HCT116 (cell line): ENCODE measurements around the gene COPE.
A peak's percentile ranks its signal among the peaks of the same experiment; 100 is the strongest.

Experiments used
- CEBPB ChIP-seq: IDR thresholded peaks from 2 replicates; pipeline ENCODE4 v1.6.1; 2012; ENCODE audit warnings: low read depth
- CTCF ChIP-seq, 3 experiments: fragments of 200-600 bp in 1 of 3; sonication (generic) in 1 of 3; IDR thresholded peaks in 2 of 3; conservative IDR thresholded peaks in 1 of 3; 2 replicates each; pipeline ENCODE4 v1.5.1; 2012 to 2017; ENCODE audit warnings: low read depth in 2 of 3, low read length in 2 of 3, antibody characterized with exemption in 1 of 3, borderline replicate concordance in 1 of 3, control low read depth in 1 of 3, mild to moderate bottlenecking in 1 of 3, mixed read lengths in 1 of 3, mixed run types in 1 of 3, moderate library complexity in 1 of 3; ENCODE audit not compliant: insufficient read depth in 1 of 3
- EZH2 ChIP-seq: fragments of 200-600 bp; sonication (generic); IDR thresholded peaks from 2 replicates; pipeline ENCODE4 v1.6.1; 2017; ENCODE audit warnings: antibody characterized with exemption, mixed run types
- EZH2phosphoT487 ChIP-seq: fragments of 200-600 bp; IDR thresholded peaks from 2 replicates; pipeline ENCODE4 v1.6.1; 2018; ENCODE audit warnings: antibody characterized with exemption, borderline replicate concordance
- JUND ChIP-seq: IDR thresholded peaks from 2 replicates; pipeline ENCODE4 v1.6.1; 2012
- MAX ChIP-seq: IDR thresholded peaks from 2 replicates; pipeline ENCODE4 v1.6.1; 2012
- POLR2A ChIP-seq: IDR thresholded peaks from 2 replicates; pipeline ENCODE4 v1.7.0; 2011; ENCODE audit warnings: borderline replicate concordance; ENCODE audit not compliant: insufficient read depth, insufficient read length; ENCODE audit errors: extremely low read depth
- REST ChIP-seq: IDR thresholded peaks from 2 replicates; pipeline ENCODE4 v1.6.1; 2012; ENCODE audit warnings: low read depth
- SIN3A ChIP-seq: IDR thresholded peaks from 2 replicates; pipeline ENCODE4 v1.6.1; 2012; ENCODE audit warnings: low read depth
- SRF ChIP-seq: IDR thresholded peaks from 2 replicates; pipeline ENCODE4 v1.6.1; 2012; ENCODE audit warnings: low read depth
- YY1 ChIP-seq: IDR thresholded peaks from 2 replicates; pipeline ENCODE4 v1.6.1; 2011; ENCODE audit warnings: low read length, low read depth, moderate library complexity, mild to moderate bottlenecking; ENCODE audit not compliant: insufficient replicate concordance; ENCODE audit errors: extremely low read depth
- ZBTB33 ChIP-seq: IDR thresholded peaks from 2 replicates; pipeline ENCODE4 v1.6.1; 2011; ENCODE audit warnings: mild to moderate bottlenecking, low read length, moderate library complexity; ENCODE audit not compliant: insufficient replicate concordance; ENCODE audit errors: extremely low read depth

GRCh38 chr19:18856385-18857126 lies 62.6 kb downstream of the COPE start:
- TF ChIP-seq CTCF (IDR thresholded peaks at IDR 0.05 in 2 of 3, conservative IDR thresholded peaks at IDR 0.05 in 1 of 3; ENCODE audit: borderline replicate concordance in 1 of 3, insufficient read depth in 1 of 3, low read depth in 2 of 3, low read length in 2 of 3) (peak in 2 of 3 experiments; percentile 31 to 40; a peak in 4 of 6 replicates), REST (no peak), CEBPB (no peak), YY1 (no peak), ZBTB33 (no peak), EZH2 (no peak), POLR2A (no peak), MAX (no peak), SRF (no peak), EZH2phosphoT487 (no peak), JUND (no peak), SIN3A (no peak)
